HFFc6 (cell line): ENCODE measurements around the gene FCHSD1. TPM values are rescaled to one million over a fixed set of nuclear protein-coding genes. Genes with fewer than 3 reads are reported as not detected.

Experiments used
- DNase-seq: peaks from one replicate; pipeline ENCODE4 v3.0.0-alpha.2; 2018
- H3K27ac Mint-ChIP-seq: 2 replicates; pipeline ENCODE4 v1.8.0; 2020; ENCODE audit warnings: mild to moderate bottlenecking, mixed read lengths
- H3K27me3 Mint-ChIP-seq: 2 replicates; pipeline ENCODE4 v1.8.0; 2021; ENCODE audit warnings: mild to moderate bottlenecking, moderate library complexity, mixed read lengths; ENCODE audit not compliant: insufficient read depth
- H3K36me3 Mint-ChIP-seq: 2 replicates; pipeline ENCODE4 v1.8.0; 2021; ENCODE audit warnings: low read depth, mixed read lengths
- H3K4me1 Mint-ChIP-seq: 2 replicates; pipeline ENCODE4 v1.8.0; 2020; ENCODE audit warnings: low read depth, mixed read lengths
- H3K4me3 Mint-ChIP-seq: 2 replicates; pipeline ENCODE4 v1.8.0; 2020; ENCODE audit warnings: mild to moderate bottlenecking, moderate library complexity, mixed read lengths
- H3K9me3 Mint-ChIP-seq: 2 replicates; pipeline ENCODE4 v1.8.0; 2020; ENCODE audit warnings: mild to moderate bottlenecking, mixed read lengths
- CTCF ChIP-seq: fragments of 200-600 bp; sonication (generic); IDR thresholded peaks from 2 replicates; pipeline ENCODE4 v1.5.0; 2021; ENCODE audit warnings: antibody characterized with exemption, mild to moderate bottlenecking
- total RNA-seq, 6 experiments: library from RNA; stranded (reverse); fragmentation: NEBNext Ultra II Directional; extraction: Animal tissue kit (Norgen Biotek cat#: 25700); gene quantifications; 2 replicates in 1 of 6; 3 replicates in 5 of 6; pipeline ENCODE4 v1.2.3, GENCODE V29; 2021

The FCHSD1 gene
- total RNA-seq, 6 experiments from 2014 or later: 20.8 to 31.7 (median 25.3) TPM

GRCh38 chr5:141672841-141673813, 21.9 kb upstream of the FCHSD1 start:
- no peak for DNase-seq
- Mint-ChIP-seq H3K36me3 (peaks cover 17% of the 10 kb centered on the region), H3K4me1 (0 out of 2 replicates have a peak, but pooled peaks cover 2% of the 10 kb centered on the region), H3K9me3 (no peaks in the 10 kb centered on the region), H3K27me3 (peaks cover 3% of the 10 kb centered on the region), H3K4me3 (no peak overlapping the region), H3K27ac (no peak overlapping the region)
- TF ChIP-seq CTCF: no peak

DNA sequence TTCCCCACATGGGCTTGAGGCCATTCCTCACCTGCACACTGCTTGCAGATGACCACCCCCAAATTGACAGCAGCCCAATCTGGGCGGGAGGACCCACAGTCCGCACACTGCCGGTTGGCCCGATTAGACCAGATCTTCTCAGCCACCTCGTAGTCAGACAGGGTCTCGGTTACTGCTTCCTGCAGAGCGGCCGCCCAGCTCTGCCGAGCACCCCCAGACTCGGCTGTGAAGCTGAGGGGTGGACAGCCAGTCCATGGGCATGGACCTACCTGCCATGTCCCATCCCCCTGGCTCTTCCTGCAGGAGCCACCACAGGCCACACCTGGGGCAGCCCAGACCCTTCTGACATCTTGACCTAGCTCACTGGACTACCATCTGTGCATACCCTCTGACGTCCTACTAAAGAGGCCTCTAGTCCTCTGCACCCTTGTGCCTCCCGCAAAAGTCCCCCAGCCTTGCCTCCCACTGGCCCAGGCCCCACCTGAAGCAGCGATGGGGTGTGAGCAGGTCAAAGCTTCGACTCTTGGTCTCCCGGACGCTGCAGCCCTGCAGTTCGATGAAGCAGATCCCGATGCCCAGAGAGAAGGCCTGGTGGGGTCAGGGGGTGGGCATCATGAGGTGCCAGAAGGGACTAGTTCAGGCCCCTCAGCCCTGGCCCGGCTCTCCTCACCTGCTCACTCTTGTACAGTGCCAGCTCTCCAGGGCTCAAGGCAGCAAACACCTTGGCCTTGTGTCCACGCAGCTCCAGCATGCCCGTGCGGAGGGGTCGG, 21.0 kb upstream of the FCHSD1 start:
- Mint-ChIP-seq H3K9me3 (no peaks in the 10 kb centered on the region), H3K4me3 (no peak overlapping the region), H3K27me3 (peaks cover 3% of the 10 kb centered on the region; the same call in 1 of the 2 replicates), H3K27ac (no peak overlapping the region), H3K4me1 (no peaks in the 10 kb centered on the region), H3K36me3 (peaks cover 12% of the 10 kb centered on the region; the same call in 1 of the 2 replicates)
- no peak for DNase-seq
- no peak for TF ChIP-seq CTCF

DNA sequence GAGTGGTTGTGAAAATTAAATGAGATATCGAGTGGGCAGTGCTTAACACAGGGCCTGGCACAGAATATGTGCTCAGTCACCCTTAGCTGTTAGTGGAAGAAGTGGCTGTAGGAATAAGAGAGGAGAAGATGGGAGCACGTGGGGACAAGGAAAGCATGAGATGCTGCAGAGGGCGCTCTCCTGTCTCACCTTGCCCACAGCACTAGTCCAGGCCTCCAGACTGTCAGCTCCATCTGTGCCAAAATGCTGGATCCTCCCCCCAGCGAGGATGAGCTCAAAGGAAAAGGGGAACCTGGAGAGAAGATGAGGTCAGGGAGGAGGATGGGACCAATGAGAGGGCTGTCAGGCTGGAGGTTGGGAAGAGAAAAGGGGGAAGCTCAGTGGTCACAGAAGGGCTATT, 18.3 kb upstream of the FCHSD1 start:
- Mint-ChIP-seq H3K36me3 (0 out of 2 replicates have a peak, but pooled peaks cover 5% of the 10 kb centered on the region), H3K27ac (0 out of 2 replicates have a peak overlapping the region, but pooled peaks have one; percentile 5), H3K9me3 (no peaks in the 10 kb centered on the region), H3K27me3 (peaks cover 3% of the 10 kb centered on the region; the same call in 1 of the 2 replicates), H3K4me1 (no peaks in the 10 kb centered on the region), H3K4me3 (no peak overlapping the region)
- TF ChIP-seq CTCF: peak; percentile 39; the same call in 1 of the 2 replicates
- no peak for DNase-seq

- H3K4me3 Mint-ChIP-seq: no peak overlapping the region
Measured at GRCh38 chr5:141668601-141669265, 17.5 kb upstream of the FCHSD1 start.

More at GRCh38 chr5:141668601-141669265, 17.5 kb upstream of the FCHSD1 start:
- Mint-ChIP-seq H3K36me3 (0 out of 2 replicates have a peak, but pooled peaks cover 5% of the 10 kb centered on the region), H3K9me3 (no peaks in the 10 kb centered on the region), H3K27ac (no peak overlapping the region), H3K4me1 (no peaks in the 10 kb centered on the region), H3K27me3 (peaks cover 3% of the 10 kb centered on the region; the same call in 1 of the 2 replicates)
- no peak for DNase-seq
- no peak for TF ChIP-seq CTCF
